OCI-LY3 (cell line): Measurements from ENCODE around the gene ASPG.

ENCODE experiments used
- H2AFZ ChIP-seq: fragments of 200-600, 300-600 bp; shearing (Covaris generic); 2 replicates; pipeline ENCODE4 v1.6.0; 2014; ENCODE audit warnings: antibody characterized with exemption, low read depth, low read length
- H3K27ac ChIP-seq: fragments of 200-600, 300-600 bp; sonication (generic); 2 replicates; pipeline ENCODE4 v1.5.1; 2014; ENCODE audit warnings: mild to moderate bottlenecking, low read length, moderate library complexity, mixed read lengths
- H3K27me3 ChIP-seq: fragments of 200-600, 300-600 bp; sonication (generic); 2 replicates; pipeline ENCODE4 v1.6.1; 2014; ENCODE audit warnings: low read depth, low read length, mixed read lengths
- H3K36me3 ChIP-seq: fragments of 200-600, 300-600 bp; sonication (generic); replicated peaks from 2 replicates; pipeline ENCODE3; 2014; ENCODE audit warnings: low read depth, low read length, mixed read lengths
- H3K4me1 ChIP-seq: fragments of 300-600, 200-600 bp; sonication (generic); 2 replicates; pipeline ENCODE4 v1.6.1; 2014; ENCODE audit warnings: low read length, mixed read lengths
- H3K4me2 ChIP-seq: fragments of 200-600, 300-600 bp; sonication (generic); 2 replicates; pipeline ENCODE4 v1.6.1; 2014; ENCODE audit warnings: low read length, mixed read lengths
- H3K4me3 ChIP-seq: fragments of 300-600, 200-600 bp; sonication (generic); 2 replicates; pipeline ENCODE4 v1.5.1; 2014; ENCODE audit warnings: antibody characterized with exemption, mild to moderate bottlenecking, low read length, moderate library complexity
- H3K79me2 ChIP-seq: fragments of 300-600, 200-600 bp; shearing (Covaris generic); 2 replicates; pipeline ENCODE4 v1.6.1; 2014; ENCODE audit warnings: mild to moderate bottlenecking, low read length, mixed read lengths
- H3K9ac ChIP-seq: fragments of 300-600, 200-600 bp; shearing (Covaris generic); 2 replicates; pipeline ENCODE4 v1.6.0; 2014; ENCODE audit warnings: mild to moderate bottlenecking, low read length, moderate library complexity
- H3K9me3 ChIP-seq: fragments of 200-600, 300-600 bp; shearing (Covaris generic); 2 replicates; pipeline ENCODE4 v1.6.1; 2014; ENCODE audit warnings: low read length, mixed read lengths; ENCODE audit not compliant: insufficient read depth
- H4K20me1 ChIP-seq: fragments of 200-600, 300-600 bp; sonication (generic); 2 replicates; pipeline ENCODE4 v1.6.1; 2016; ENCODE audit warnings: low read length, mixed read lengths; ENCODE audit not compliant: insufficient read depth
- EZH2phosphoT487 ChIP-seq: fragments of 200-600 bp; shearing (Covaris generic); IDR thresholded peaks from 2 replicates; pipeline ENCODE4 v1.6.1; 2018; ENCODE audit warnings: antibody characterized with exemption, mixed run types, low read depth
- TF ChIP-seq, protein P1 (sequence below): fragments of 200-600, 300-600 bp; sonication (generic); IDR thresholded peaks from 2 replicates; pipeline ENCODE4 v1.5.1; 2014; ENCODE audit warnings: antibody characterized with exemption, low read length, low read depth

Gene ASPG

GRCh38 chr14:104091927-104092771, 6.6 kb downstream of the ASPG start:
- Histone ChIP-seq H3K27ac (no peak overlapping the region), H3K27me3 (no peaks in the 10 kb centered on the region), H3K4me2 (no peak overlapping the region), H4K20me1 (no peaks in the 10 kb centered on the region), H3K9me3 (no peaks in the 10 kb centered on the region), H2AFZ (no peak overlapping the region), H3K4me3 (no peak overlapping the region), H3K79me2 (no peaks in the 10 kb centered on the region), H3K9ac (no peak overlapping the region), H3K36me3 (no peaks in the 10 kb centered on the region), H3K4me1 (peaks cover 6% of the 10 kb centered on the region; the same call in 1 of the 2 replicates)
- TF ChIP-seq, protein P1, sequence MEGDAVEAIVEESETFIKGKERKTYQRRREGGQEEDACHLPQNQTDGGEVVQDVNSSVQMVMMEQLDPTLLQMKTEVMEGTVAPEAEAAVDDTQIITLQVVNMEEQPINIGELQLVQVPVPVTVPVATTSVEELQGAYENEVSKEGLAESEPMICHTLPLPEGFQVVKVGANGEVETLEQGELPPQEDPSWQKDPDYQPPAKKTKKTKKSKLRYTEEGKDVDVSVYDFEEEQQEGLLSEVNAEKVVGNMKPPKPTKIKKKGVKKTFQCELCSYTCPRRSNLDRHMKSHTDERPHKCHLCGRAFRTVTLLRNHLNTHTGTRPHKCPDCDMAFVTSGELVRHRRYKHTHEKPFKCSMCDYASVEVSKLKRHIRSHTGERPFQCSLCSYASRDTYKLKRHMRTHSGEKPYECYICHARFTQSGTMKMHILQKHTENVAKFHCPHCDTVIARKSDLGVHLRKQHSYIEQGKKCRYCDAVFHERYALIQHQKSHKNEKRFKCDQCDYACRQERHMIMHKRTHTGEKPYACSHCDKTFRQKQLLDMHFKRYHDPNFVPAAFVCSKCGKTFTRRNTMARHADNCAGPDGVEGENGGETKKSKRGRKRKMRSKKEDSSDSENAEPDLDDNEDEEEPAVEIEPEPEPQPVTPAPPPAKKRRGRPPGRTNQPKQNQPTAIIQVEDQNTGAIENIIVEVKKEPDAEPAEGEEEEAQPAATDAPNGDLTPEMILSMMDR = no peak
- TF ChIP-seq EZH2phosphoT487 = no peak

DNA sequence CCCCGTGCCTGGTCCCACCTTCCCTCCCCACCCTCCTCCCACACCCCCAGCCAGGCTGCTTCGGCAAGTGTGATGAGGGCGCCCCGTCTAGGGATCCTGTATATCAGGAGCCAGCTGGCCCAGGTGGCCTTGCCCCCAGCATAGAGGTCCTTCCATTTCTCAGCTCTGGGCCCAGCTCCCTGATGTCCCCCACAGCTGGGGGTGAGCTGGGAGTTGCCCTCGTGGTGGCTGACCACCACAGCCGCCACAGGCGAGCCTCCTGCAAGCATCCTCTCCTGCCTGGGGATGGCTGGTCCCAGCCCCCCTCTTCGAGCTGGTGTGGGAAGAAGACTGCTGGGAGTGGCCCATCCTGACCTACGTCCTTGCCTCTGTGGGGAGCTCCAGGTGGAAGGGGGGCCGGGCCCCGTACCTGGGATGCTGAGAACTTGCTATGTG, 7.4 kb downstream of the ASPG start:
- Histone ChIP-seq H3K27ac (no peak overlapping the region), H3K9ac (no peak overlapping the region), H3K4me2 (no peak overlapping the region)

GRCh38 chr14:104093366-104094055, 8.0 kb downstream of the ASPG start:
- no peaks in the 10 kb centered on the region for H3K9me3 ChIP-seq
- H4K20me1 ChIP-seq = no peaks in the 10 kb centered on the region
- H3K36me3 ChIP-seq = no peaks in the 10 kb centered on the region
- TF ChIP-seq, protein P1 = no peak
- no peak for TF ChIP-seq EZH2phosphoT487
- H3K4me3 ChIP-seq = no peak overlapping the region
- peaks cover 6% of the 10 kb centered on the region; the same call in 1 of the 2 replicates for H3K4me1 ChIP-seq
- no peak overlapping the region for H3K4me2 ChIP-seq
- H3K79me2 ChIP-seq = no peaks in the 10 kb centered on the region
- H3K27ac ChIP-seq = no peak overlapping the region
- no peak overlapping the region for H2AFZ ChIP-seq
- H3K27me3 ChIP-seq = no peaks in the 10 kb centered on the region
- H3K9ac ChIP-seq = no peak overlapping the region

More for the DNA sequence above, 7.4 kb downstream of the ASPG start:
- H3K4me1 ChIP-seq = peaks cover 6% of the 10 kb centered on the region; the same call in 1 of the 2 replicates
- H3K36me3 ChIP-seq = no peaks in the 10 kb centered on the region
- no peaks in the 10 kb centered on the region for H3K9me3 ChIP-seq
- TF ChIP-seq, protein P1 = no peak
- no peak for TF ChIP-seq EZH2phosphoT487
- no peaks in the 10 kb centered on the region for H3K79me2 ChIP-seq
- no peaks in the 10 kb centered on the region for H4K20me1 ChIP-seq
- no peak overlapping the region for H2AFZ ChIP-seq
- H3K27me3 ChIP-seq = no peaks in the 10 kb centered on the region
- H3K4me3 ChIP-seq = no peak overlapping the region
